Progenitor cell of endocrine pancreas (in vitro differentiated cells): Measurements from ENCODE around the gene SPTAN1. TPM values are rescaled to one million over a fixed set of nuclear protein-coding genes. Genes with fewer than 3 reads are reported as not detected.

Experiments used
- DNase-seq: peaks from one replicate; pipeline ENCODE4 v3.0.0; 2021; ENCODE audit warnings: low spot score; ENCODE audit not compliant: unreplicated experiment
- H3K27ac Mint-ChIP-seq: 2 replicates; pipeline ENCODE4 v1.8.0; 2021; ENCODE audit warnings: mild to moderate bottlenecking, moderate library complexity, mixed read lengths
- H3K27me3 Mint-ChIP-seq: 2 replicates; pipeline ENCODE4 v1.8.0; 2021; ENCODE audit warnings: mixed read lengths
- H3K36me3 Mint-ChIP-seq: 2 replicates; pipeline ENCODE4 v1.8.0; 2022; ENCODE audit warnings: mixed read lengths; ENCODE audit not compliant: insufficient read depth
- H3K4me1 Mint-ChIP-seq: 2 replicates; pipeline ENCODE4 v1.8.0; 2021; ENCODE audit warnings: low read depth, mixed read lengths
- H3K4me3 Mint-ChIP-seq: 2 replicates; pipeline ENCODE4 v1.8.0; 2021; ENCODE audit warnings: low read depth, mild to moderate bottlenecking, moderate library complexity, mixed read lengths
- H3K9me3 Mint-ChIP-seq: 2 replicates; pipeline ENCODE4 v1.8.0; 2021; ENCODE audit warnings: low read depth, mixed read lengths
- CTCF ChIP-seq: fragments of 200-600 bp; sonication (generic); IDR thresholded peaks from one replicate; pipeline ENCODE4 v1.5.0; 2021; ENCODE audit warnings: antibody characterized with exemption, mild to moderate bottlenecking; ENCODE audit not compliant: unreplicated experiment
- total RNA-seq: library from RNA; stranded (reverse); gene quantifications from 2 replicates; pipeline ENCODE4 v1.2.1, GENCODE V29; 2021

Gene SPTAN1
- total RNA-seq, 1 donor from 2014 or later, result 448 TPM

- Mint-ChIP-seq H3K27ac (no peak overlapping the region), H3K36me3 (peaks cover 28% of the 10 kb centered on the region), H3K27me3 (no peaks in the 10 kb centered on the region), H3K4me3 (no peak overlapping the region), H3K4me1 (no peaks in the 10 kb centered on the region), H3K9me3 (no peaks in the 10 kb centered on the region)
- no peak for DNase-seq
- TF ChIP-seq CTCF, result no peak
These were observed 65.6 kb downstream of the SPTAN1 start for GRCh38 chr9:128617943-128618342.

GRCh38 chr9:128619127-128619526 lies 66.7 kb downstream of the SPTAN1 start:
- peak overlapping the region; percentile 33 for H3K27ac Mint-ChIP-seq
- H3K36me3 Mint-ChIP-seq, result peaks cover 23% of the 10 kb centered on the region

GRCh38 chr9:128619779-128620178 lies 67.4 kb downstream of the SPTAN1 start:
- Mint-ChIP-seq H3K27ac (no peak overlapping the region), H3K36me3 (peaks cover 26% of the 10 kb centered on the region), H3K9me3 (no peaks in the 10 kb centered on the region), H3K4me1 (no peaks in the 10 kb centered on the region), H3K27me3 (no peaks in the 10 kb centered on the region), H3K4me3 (no peak overlapping the region)
- DNase-seq, result no peak
- no peak for TF ChIP-seq CTCF

More at GRCh38 chr9:128619127-128619526, 66.7 kb downstream of the SPTAN1 start:
- H3K4me3 Mint-ChIP-seq, result no peak overlapping the region
- no peaks in the 10 kb centered on the region for H3K9me3 Mint-ChIP-seq
- TF ChIP-seq CTCF, result no peak
- DNase-seq, result no peak
- no peaks in the 10 kb centered on the region for H3K4me1 Mint-ChIP-seq
- H3K27me3 Mint-ChIP-seq, result no peaks in the 10 kb centered on the region

- Mint-ChIP-seq H3K27ac (peak overlapping the region; percentile 54), H3K36me3 (peaks cover 33% of the 10 kb centered on the region), H3K9me3 (no peaks in the 10 kb centered on the region), H3K4me1 (no peaks in the 10 kb centered on the region), H3K4me3 (no peak overlapping the region), H3K27me3 (no peaks in the 10 kb centered on the region)
- TF ChIP-seq CTCF, result no peak
- no peak for DNase-seq
These were observed 69.5 kb downstream of the SPTAN1 start for GRCh38 chr9:128621730-128622455.

- Mint-ChIP-seq H3K4me1 (no peaks in the 10 kb centered on the region), H3K9me3 (no peaks in the 10 kb centered on the region), H3K36me3 (peaks cover 31% of the 10 kb centered on the region), H3K27ac (no peak overlapping the region), H3K27me3 (no peaks in the 10 kb centered on the region), H3K4me3 (no peak overlapping the region)
- DNase-seq, result no peak
- no peak for TF ChIP-seq CTCF
These were observed 72.2 kb downstream of the SPTAN1 start for GRCh38 chr9:128624566-128624965.
